GM12892 (cell line): ENCODE data around the gene PRRC2C.

Source experiments
- POLR2A ChIP-seq: IDR thresholded peaks from 2 replicates; pipeline ENCODE4 v1.6.1; 2011; ENCODE audit warnings: low read depth, low read length, control low read depth
- POLR2AphosphoS5 ChIP-seq: IDR thresholded peaks from 2 replicates; pipeline ENCODE4 v1.6.1; 2011; ENCODE audit warnings: low read depth, low read length, control low read depth
- TAF1 ChIP-seq: IDR thresholded peaks from 2 replicates; pipeline ENCODE4 v1.6.1; 2011; ENCODE audit warnings: low read depth, mild to moderate bottlenecking, control low read depth, low read length, borderline replicate concordance

DNA sequence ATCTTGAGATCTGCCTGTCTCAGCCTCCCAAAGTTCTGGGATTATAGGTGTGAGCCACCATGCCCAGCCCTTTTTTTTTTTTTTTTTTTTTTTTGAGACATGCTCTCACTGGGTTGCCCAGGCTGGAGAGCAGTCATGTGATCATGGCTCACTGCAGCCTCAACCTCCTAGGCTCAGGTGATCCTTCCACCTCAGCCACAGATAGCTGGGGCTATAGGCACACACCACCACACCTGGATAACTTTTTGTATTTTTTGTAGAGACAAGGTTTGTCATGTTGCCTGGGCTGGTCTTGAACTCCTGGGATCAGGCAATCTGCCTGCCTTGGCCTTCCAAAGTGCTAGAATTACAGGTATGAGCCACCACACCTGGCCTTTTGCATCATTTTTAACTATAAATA lies 17.7 kb upstream of the PRRC2C start:
- no peak for TF ChIP-seq POLR2A
- no peak for TF ChIP-seq TAF1
- no peak for TF ChIP-seq POLR2AphosphoS5
